ENCODE data around the gene MARCHF10. TPM values are rescaled to one million over a fixed set of nuclear protein-coding genes. Genes with fewer than 3 reads are reported as not detected.
A peak's percentile ranks its signal among the peaks of the same experiment; 100 is the strongest.

MARCHF10 gene
- total RNA-seq, 1 experiment from 2014 or later: not detected

- no peak overlapping the region for H2AFZ ChIP-seq (ENCODE audit: low read depth, low read length, poor library complexity, severe bottlenecking)
- ChIA-PET RAD21 (ENCODE audit: low non-redundant PET in 1 of 2, low total read pairs in 2 of 2, uncharacterized antibody in 2 of 2, unreplicated experiment in 2 of 2) (no interaction called here), POLR2A (no interaction called here), CTCF (no interaction called here)
- H4K20me1 ChIP-seq (ENCODE audit: insufficient read depth): no peaks in the 10 kb centered on the region
- H3K27me3 ChIP-seq (ENCODE audit: insufficient read depth, low read length): no peaks in the 10 kb centered on the region
- no TSS peak for BruUV-seq (replicated peaks)
- intact Hi-C loops (cut with micrococcal nuclease): loop anchor here (10.0 kb wide), 1 partner anchor 405 kb away; no protein-coding TSS in a partner anchor
- no peaks in the 10 kb centered on the region for H3K79me2 ChIP-seq (ENCODE audit: insufficient read depth, low read length)
- no peak overlapping the region for H3K4me2 ChIP-seq (ENCODE audit: low read length)
- no peaks in the 10 kb centered on the region for H3K9me2 ChIP-seq (ENCODE audit: insufficient read depth)
- no peak for DNase-seq (ENCODE audit: low read depth, low spot score)
- no peak for TF ChIP-seq CBX3 (IDR thresholded peaks at IDR 0.05; ENCODE audit: low read depth)
- TF ChIP-seq SIN3A (IDR thresholded peaks at IDR 0.05; ENCODE audit: low read depth): no peak
- TF ChIP-seq ZBTB33 (IDR thresholded peaks at IDR 0.05; ENCODE audit: extremely low read depth, insufficient replicate concordance, low read length): no peak
- no peak for TF ChIP-seq POLR2AphosphoS5 (IDR thresholded peaks at IDR 0.05; ENCODE audit: low read depth, low read length)
- TF ChIP-seq RAD21 (IDR thresholded peaks at IDR 0.05; ENCODE audit: low read depth): no peak
- TF ChIP-seq SRF (IDR thresholded peaks at IDR 0.05; ENCODE audit: low read depth): no peak
- TF ChIP-seq REST (IDR thresholded peaks at IDR 0.05; ENCODE audit: low read depth): no peak
- TF ChIP-seq ZNF274 (IDR thresholded peaks at IDR 0.05; ENCODE audit: low read depth, low read length): no peak
- TF ChIP-seq ATF3 (IDR thresholded peaks at IDR 0.05): no peak
- TF ChIP-seq CTCF (IDR thresholded peaks at IDR 0.05 in 2 of 3, conservative IDR thresholded peaks at IDR 0.05 in 1 of 3; ENCODE audit: borderline replicate concordance in 1 of 3, insufficient read depth in 1 of 3, low read depth in 2 of 3, low read length in 2 of 3): no peak
- no peak for TF ChIP-seq FOSL1 (IDR thresholded peaks at IDR 0.05; ENCODE audit: low read depth)
- TF ChIP-seq POLR2A (IDR thresholded peaks at IDR 0.05; ENCODE audit: borderline replicate concordance, extremely low read depth, insufficient read depth, insufficient read length): no peak
- no peak for TF ChIP-seq EZH2phosphoT487 (IDR thresholded peaks at IDR 0.05; ENCODE audit: borderline replicate concordance)
- no peak for TF ChIP-seq SP1 (IDR thresholded peaks at IDR 0.05; ENCODE audit: low read depth)
- no peak for TF ChIP-seq MAX (IDR thresholded peaks at IDR 0.05)
- no peak for TF ChIP-seq CEBPB (IDR thresholded peaks at IDR 0.05; ENCODE audit: low read depth)
- no peak for TF ChIP-seq ZFX (IDR thresholded peaks at IDR 0.05)
- H3K36me3 ChIP-seq (ENCODE audit: control insufficient read depth in 1 of 2, insufficient read depth in 2 of 2, low read length in 2 of 2): no peaks in the 10 kb centered on the region
- no peaks in the 10 kb centered on the region for H3K9me3 ChIP-seq (ENCODE audit: control insufficient read depth in 1 of 2, insufficient read depth in 1 of 2, low read depth in 1 of 2, low read length in 2 of 2)
- no peak overlapping the region for H3K27ac ChIP-seq (ENCODE audit: low read depth, low read length)
- no peak overlapping the region for H3K4me3 ChIP-seq (replicated peaks in 1 of 2; ENCODE audit: low read depth in 1 of 2, low read length in 2 of 2)
- H3K9ac ChIP-seq (ENCODE audit: low read length): no peak overlapping the region
- no peaks in the 10 kb centered on the region for H3K4me1 ChIP-seq (ENCODE audit: control insufficient read depth in 1 of 2, insufficient read depth in 2 of 2, low read length in 2 of 2)
- ATAC-seq: 0 out of 2 replicates have a peak, but pooled peaks have one; percentile 45
These were observed 128.2 kb downstream of the MARCHF10 start for GRCh38 chr17:62679866-62680377.
